Measurements from ENCODE around the gene ARRDC2. TPM values are rescaled to one million over a fixed set of nuclear protein-coding genes. Genes with fewer than 3 reads are reported as not detected.

Gene ARRDC2
- total RNA-seq, 1 experiment from 2014 or later, result 9.2 TPM

GRCh38 chr19:18057557-18057956, 49.6 kb downstream of the ARRDC2 start:
- TF ChIP-seq ZNF512 (CRISPR knock-in tag; IDR thresholded peaks at IDR 0.05; ENCODE audit: borderline replicate concordance) (no peak), E2F4 (CRISPR knock-in tag; IDR thresholded peaks at IDR 0.05; ENCODE audit: borderline replicate concordance, low read depth) (no peak), PRDM15 (CRISPR knock-in tag; IDR thresholded peaks at IDR 0.05) (no peak), FOXP4 (CRISPR knock-in tag; IDR thresholded peaks at IDR 0.05) (no peak), ESRRA (CRISPR knock-in tag; IDR thresholded peaks at IDR 0.05; ENCODE audit: borderline replicate concordance) (no peak), USF2 (CRISPR knock-in tag; IDR thresholded peaks at IDR 0.05) (no peak), ZNF423 (CRISPR knock-in tag; IDR thresholded peaks at IDR 0.05) (no peak), NR1H2 (CRISPR knock-in tag; IDR thresholded peaks at IDR 0.05) (no peak)
- ATAC-seq (no peak), DNase-seq (ENCODE audit: low spot score) (no peak)
- CTCF ChIA-PET, result interaction anchor here (0.6 to 6.3 kb wide), 10 partner anchors 13 to 194 kb away, joined by 3 to 46 read pairs (median 5); partner anchors contain the start of gene ARRDC2
- Mint-ChIP-seq H3K36me3 (no peaks in the 10 kb centered on the region), H3K27ac (no peak overlapping the region), H3K27me3 (ENCODE audit: low read depth) (peaks cover 4% of the 10 kb centered on the region; the same call in 1 of the 2 replicates), H3K9me3 (no peaks in the 10 kb centered on the region; the same call in 1 of the 2 replicates), H3K4me3 (no peak overlapping the region), H3K4me1 (peaks cover 7% of the 10 kb centered on the region)
- POLR2A ChIA-PET, result no interaction called here

GRCh38 chr19:18058208-18059009, 50.4 kb downstream of the ARRDC2 start:
- ChIA-PET CTCF (interaction anchor here (0.6 to 6.3 kb wide), 15 partner anchors 14 to 428 kb away, joined by 3 to 46 read pairs (median 4); partner anchors contain the start of genes ARRDC2 and RPL18A), POLR2A (no interaction called here)
- H3K4me1 Mint-ChIP-seq, result peaks cover 7% of the 10 kb centered on the region
- no peak for TF ChIP-seq MLX (CRISPR knock-in tag; IDR thresholded peaks at IDR 0.05)
- TF ChIP-seq USF2 (CRISPR knock-in tag; IDR thresholded peaks at IDR 0.05), result no peak
- 0 out of 2 replicates have a peak, but pooled peaks have one; percentile 61 for TF ChIP-seq HMGXB4 (CRISPR knock-in tag; IDR thresholded peaks at IDR 0.05)
- TF ChIP-seq CTCF (IDR thresholded peaks at IDR 0.05), result peak; percentile 92
- no peak for TF ChIP-seq MYBL2 (CRISPR knock-in tag; IDR thresholded peaks at IDR 0.05)
- peak; percentile 67 for TF ChIP-seq SP1 (CRISPR knock-in tag; conservative IDR thresholded peaks at IDR 0.05)
- TF ChIP-seq HMGA2 (CRISPR knock-in tag; IDR thresholded peaks at IDR 0.05), result no peak
- peak; percentile 62; the same call in 1 of the 2 replicates for TF ChIP-seq NFE2L1 (CRISPR knock-in tag; IDR thresholded peaks at IDR 0.05)
- no peak for TF ChIP-seq ZNF121 (CRISPR knock-in tag; IDR thresholded peaks at IDR 0.05)
- no peak for TF ChIP-seq OVOL2 (CRISPR knock-in tag; IDR thresholded peaks at IDR 0.05; ENCODE audit: borderline replicate concordance)
- H3K36me3 Mint-ChIP-seq, result no peaks in the 10 kb centered on the region
- H3K27me3 Mint-ChIP-seq (ENCODE audit: low read depth), result no peaks in the 10 kb centered on the region; the same call in 1 of the 2 replicates
- no peaks in the 10 kb centered on the region; the same call in 1 of the 2 replicates for H3K9me3 Mint-ChIP-seq
- DNase-seq (ENCODE audit: low spot score) (peak; percentile 86), ATAC-seq (peak; percentile 86)
- H3K4me3 Mint-ChIP-seq, result peak overlapping the region; percentile 61
- H3K27ac Mint-ChIP-seq, result peak overlapping the region; percentile 63; the same call in 1 of the 2 replicates

Data from WTC11 (cell line).